ENCODE results near the gene RBPMS2.

- TF ChIP-seq POLR2A (IDR thresholded peaks at IDR 0.05), result no peak
- TF ChIP-seq, protein P1, sequence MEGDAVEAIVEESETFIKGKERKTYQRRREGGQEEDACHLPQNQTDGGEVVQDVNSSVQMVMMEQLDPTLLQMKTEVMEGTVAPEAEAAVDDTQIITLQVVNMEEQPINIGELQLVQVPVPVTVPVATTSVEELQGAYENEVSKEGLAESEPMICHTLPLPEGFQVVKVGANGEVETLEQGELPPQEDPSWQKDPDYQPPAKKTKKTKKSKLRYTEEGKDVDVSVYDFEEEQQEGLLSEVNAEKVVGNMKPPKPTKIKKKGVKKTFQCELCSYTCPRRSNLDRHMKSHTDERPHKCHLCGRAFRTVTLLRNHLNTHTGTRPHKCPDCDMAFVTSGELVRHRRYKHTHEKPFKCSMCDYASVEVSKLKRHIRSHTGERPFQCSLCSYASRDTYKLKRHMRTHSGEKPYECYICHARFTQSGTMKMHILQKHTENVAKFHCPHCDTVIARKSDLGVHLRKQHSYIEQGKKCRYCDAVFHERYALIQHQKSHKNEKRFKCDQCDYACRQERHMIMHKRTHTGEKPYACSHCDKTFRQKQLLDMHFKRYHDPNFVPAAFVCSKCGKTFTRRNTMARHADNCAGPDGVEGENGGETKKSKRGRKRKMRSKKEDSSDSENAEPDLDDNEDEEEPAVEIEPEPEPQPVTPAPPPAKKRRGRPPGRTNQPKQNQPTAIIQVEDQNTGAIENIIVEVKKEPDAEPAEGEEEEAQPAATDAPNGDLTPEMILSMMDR (IDR thresholded peaks at IDR 0.05), result no peak
- TF ChIP-seq EP300 (IDR thresholded peaks at IDR 0.05), result no peak
Measured at GRCh38 chr15:64732156-64732860, 43.1 kb downstream of the RBPMS2 start.
